ENCODE measurements around the gene WEE2. TPM values are rescaled to one million over a fixed set of nuclear protein-coding genes. Genes with fewer than 3 reads are reported as not detected.

Gene WEE2
- total and polyA plus RNA-seq, 9 of the 15 experiments (the other 6 are each of a cell fraction or from before 2014, with no cell fraction given): not detected

DNA sequence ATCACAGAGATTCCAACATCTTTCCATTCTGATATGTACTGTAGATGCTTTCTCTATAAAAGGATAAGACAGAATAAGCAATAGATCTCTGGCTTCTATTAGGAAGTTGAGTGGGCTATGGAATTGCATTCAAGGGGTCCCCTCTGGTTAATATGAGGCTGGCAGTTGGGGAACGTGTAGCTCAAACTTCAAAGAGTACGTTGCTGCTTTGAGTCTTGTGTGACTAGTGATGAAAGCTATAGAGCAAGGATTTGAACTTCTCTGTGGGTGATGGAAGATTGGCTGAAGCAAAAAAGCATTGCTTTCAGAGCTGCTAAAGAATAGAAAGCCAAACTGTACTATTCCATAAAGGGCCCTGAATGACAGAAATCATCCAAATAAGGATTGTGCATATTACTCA, 6.4 kb downstream of the WEE2 start:
- CTCF ChIA-PET (ENCODE audit: low intra/inter-chr PET ratio): no interaction called here
- in situ Hi-C loops (cut with MboI) (no loop called here), intact Hi-C loops (cut with micrococcal nuclease) (no loop called here)
- FAIRE-seq (no peak), ATAC-seq (no peak), DNase-seq (ENCODE audit: extremely low read depth in 1 of 4, low spot score in 3 of 4) (no peak)
- WGBS (ENCODE audit: insufficient coverage, low coverage, missing lambda C conversion rate): 0% methylated on average over 2 of the region's 2 CpGs
- H3K27ac ChIP-seq (ENCODE audit: extremely low read depth, low read depth, low read length): no peak overlapping the region
- no peaks in the 10 kb centered on the region for H3K36me3 ChIP-seq (ENCODE audit: control insufficient read depth, insufficient read depth, low read length)
- H3K27me3 ChIP-seq (ENCODE audit: control insufficient read depth in 2 of 2, insufficient read depth in 2 of 2, low read length in 2 of 2): peaks cover 3 to 6% of the 10 kb centered on the region in 2 experiments; a peak in 2 of 5 replicates
- no peaks in the 10 kb centered on the region for H3K4me1 ChIP-seq (replicated peaks in 1 of 2; ENCODE audit: control insufficient read depth in 2 of 2, insufficient read depth in 2 of 2, low read length in 2 of 2)
- no peaks in the 10 kb centered on the region for H3K9me1 ChIP-seq (ENCODE audit: control insufficient read depth, insufficient read depth, low read length)
- no peak overlapping the region for H3K9ac ChIP-seq (ENCODE audit: insufficient read depth in 1 of 2, low read depth in 2 of 2, low read length in 2 of 2)
- H3K79me2 ChIP-seq (ENCODE audit: control insufficient read depth, insufficient read depth, low read length): no peaks in the 10 kb centered on the region
- no peak overlapping the region for H3K4me2 ChIP-seq (ENCODE audit: insufficient read depth, low read length)
- no peaks in the 10 kb centered on the region for H4K20me1 ChIP-seq (replicated peaks; ENCODE audit: control insufficient read depth, insufficient read depth, low read length)
- no peaks in the 10 kb centered on the region for H3K9me3 ChIP-seq (replicated peaks; ENCODE audit: control insufficient read depth, insufficient read depth, low read depth, low read length)
- POLR2A ChIA-PET: interaction anchor here (0.5 kb wide), 1 partner anchor 15 kb away, joined by 3 read pairs; no protein-coding TSS in a partner anchor
- H3K4me3 ChIP-seq: no peak overlapping the region
- no TSS peak for BruUV-seq (replicated peaks)
- no peak overlapping the region for H2AFZ ChIP-seq (ENCODE audit: low read depth, low read length)
- TF ChIP-seq KDM1A (IDR thresholded peaks at IDR 0.05) (no peak), ATF7 (IDR thresholded peaks at IDR 0.05) (no peak)

GRCh38 chr7:141715018-141715417, 6.9 kb downstream of the WEE2 start:
- Histone ChIP-seq H3K9me3 (replicated peaks; ENCODE audit: control insufficient read depth, insufficient read depth, low read depth, low read length) (no peaks in the 10 kb centered on the region), H3K9me1 (ENCODE audit: control insufficient read depth, insufficient read depth, low read length) (no peaks in the 10 kb centered on the region), H3K36me3 (ENCODE audit: control insufficient read depth, insufficient read depth, low read length) (no peaks in the 10 kb centered on the region), H3K4me3 (no peak overlapping the region), H3K4me1 (replicated peaks in 1 of 2; ENCODE audit: control insufficient read depth in 2 of 2, insufficient read depth in 2 of 2, low read length in 2 of 2) (no peaks in the 10 kb centered on the region), H3K4me2 (ENCODE audit: insufficient read depth, low read length) (no peak overlapping the region), H4K20me1 (replicated peaks; ENCODE audit: control insufficient read depth, insufficient read depth, low read length) (no peaks in the 10 kb centered on the region), H3K79me2 (ENCODE audit: control insufficient read depth, insufficient read depth, low read length) (no peaks in the 10 kb centered on the region), H3K27me3 (ENCODE audit: control insufficient read depth in 2 of 2, insufficient read depth in 2 of 2, low read length in 2 of 2) (peaks cover 3 to 6% of the 10 kb centered on the region in 2 experiments; a peak in 2 of 5 replicates), H3K27ac (ENCODE audit: extremely low read depth, low read depth, low read length) (no peak overlapping the region), H3K9ac (ENCODE audit: insufficient read depth in 1 of 2, low read depth in 2 of 2, low read length in 2 of 2) (no peak overlapping the region), H2AFZ (ENCODE audit: low read depth, low read length) (no peak overlapping the region)
- in situ Hi-C loops (cut with MboI) (no loop called here), intact Hi-C loops (cut with micrococcal nuclease) (no loop called here)
- WGBS (ENCODE audit: insufficient coverage, low coverage, missing lambda C conversion rate): 2% methylated on average over 4 of the region's 4 CpGs
- TF ChIP-seq DACH1 (IDR thresholded peaks at IDR 0.05; ENCODE audit: partially characterized antibody) (no peak), NONO (IDR thresholded peaks at IDR 0.05; ENCODE audit: low read depth in 2 of 2, low read length in 1 of 2) (no peak), MAFF (IDR thresholded peaks at IDR 0.05; ENCODE audit: low read length) (no peak), E2F4 (CRISPR knock-in tag; IDR thresholded peaks at IDR 0.05; ENCODE audit: low read depth) (no peak), RUNX1 (IDR thresholded peaks at IDR 0.05; ENCODE audit: low read depth) (no peak), SREBF1 (IDR thresholded peaks at IDR 0.05; ENCODE audit: borderline replicate concordance, low read depth, low read length) (no peak), ZFPM2 (CRISPR knock-in tag; IDR thresholded peaks at IDR 0.05) (no peak), ZNF282 (CRISPR knock-in tag; IDR thresholded peaks at IDR 0.05) (no peak)
- BruUV-seq (replicated peaks): no TSS peak
- DNase-seq (ENCODE audit: extremely low read depth in 1 of 4, low spot score in 3 of 4) (no peak), ATAC-seq (no peak), FAIRE-seq (no peak)
- POLR2A ChIA-PET: no interaction called here
- CTCF ChIA-PET (ENCODE audit: low intra/inter-chr PET ratio): no interaction called here

Data from K562 (cell line).